Sigmoid colon (tissue), 3 donors: ENCODE results near the gene SHISA6.

Experiments used
- POLR2A ChIP-seq, 2 donors: fragments of 450-650 bp; IDR thresholded peaks; one replicate each; pipeline ENCODE4 v1.6.1; 2016; ENCODE audit warnings: antibody characterized with exemption in 2 of 2, mild to moderate bottlenecking in 2 of 2, moderate library complexity in 2 of 2
- TF ChIP-seq, protein P1 (sequence below), 4 experiments: fragments of 450-650 bp in 3 of 4; fragments of 200-600 bp in 1 of 4; IDR thresholded peaks; one replicate each; pipeline ENCODE4 v1.5.1; 2016 to 2019; ENCODE audit warnings: antibody characterized with exemption in 4 of 4, mild to moderate bottlenecking in 3 of 4, moderate library complexity in 2 of 4

DNA sequence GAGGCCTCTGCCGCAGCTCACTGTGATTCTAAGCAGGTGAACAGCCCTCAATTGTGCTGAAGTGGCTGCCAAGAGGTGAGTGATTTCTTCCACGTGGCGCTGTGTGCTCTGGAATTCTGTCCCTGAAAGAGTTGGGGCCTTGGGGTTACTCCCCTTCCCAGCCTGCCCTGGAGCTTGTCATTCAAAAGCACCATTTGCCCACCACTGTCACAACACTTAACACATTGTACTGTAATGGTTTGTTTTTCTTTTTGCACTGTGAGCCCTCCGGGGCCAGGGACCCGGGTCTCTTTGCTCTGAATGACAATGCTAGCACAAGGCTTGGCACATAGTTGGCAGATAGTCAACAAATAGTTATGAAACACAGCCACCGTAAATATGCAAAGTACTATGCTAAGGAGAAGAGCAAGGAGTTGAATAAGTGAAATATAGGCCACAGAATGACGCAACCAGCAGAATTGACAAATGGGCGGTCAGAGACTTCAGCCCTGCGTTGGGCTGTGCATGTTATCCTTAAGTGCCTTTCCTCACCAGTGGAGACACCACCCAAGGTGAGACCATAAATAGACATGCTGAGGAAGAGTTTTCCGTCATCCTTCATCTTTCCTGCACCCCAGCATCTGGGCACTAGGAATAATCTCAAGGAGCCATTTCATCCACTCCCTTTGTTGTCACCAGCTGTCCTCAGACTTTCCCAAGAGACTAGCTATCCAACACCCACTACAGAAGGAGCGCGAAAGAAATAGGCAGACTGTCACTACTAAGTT, 245.3 kb downstream of the SHISA6 start:
- TF ChIP-seq POLR2A (IDR thresholded peaks at IDR 0.05) = no peak
- TF ChIP-seq, protein P1, sequence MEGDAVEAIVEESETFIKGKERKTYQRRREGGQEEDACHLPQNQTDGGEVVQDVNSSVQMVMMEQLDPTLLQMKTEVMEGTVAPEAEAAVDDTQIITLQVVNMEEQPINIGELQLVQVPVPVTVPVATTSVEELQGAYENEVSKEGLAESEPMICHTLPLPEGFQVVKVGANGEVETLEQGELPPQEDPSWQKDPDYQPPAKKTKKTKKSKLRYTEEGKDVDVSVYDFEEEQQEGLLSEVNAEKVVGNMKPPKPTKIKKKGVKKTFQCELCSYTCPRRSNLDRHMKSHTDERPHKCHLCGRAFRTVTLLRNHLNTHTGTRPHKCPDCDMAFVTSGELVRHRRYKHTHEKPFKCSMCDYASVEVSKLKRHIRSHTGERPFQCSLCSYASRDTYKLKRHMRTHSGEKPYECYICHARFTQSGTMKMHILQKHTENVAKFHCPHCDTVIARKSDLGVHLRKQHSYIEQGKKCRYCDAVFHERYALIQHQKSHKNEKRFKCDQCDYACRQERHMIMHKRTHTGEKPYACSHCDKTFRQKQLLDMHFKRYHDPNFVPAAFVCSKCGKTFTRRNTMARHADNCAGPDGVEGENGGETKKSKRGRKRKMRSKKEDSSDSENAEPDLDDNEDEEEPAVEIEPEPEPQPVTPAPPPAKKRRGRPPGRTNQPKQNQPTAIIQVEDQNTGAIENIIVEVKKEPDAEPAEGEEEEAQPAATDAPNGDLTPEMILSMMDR (IDR thresholded peaks at IDR 0.05) = no peak
